HG03521 (cell line): ENCODE data around the gene PARP1.

ENCODE experiments used
- ATAC-seq: cut with Tn5 transposase; IDR thresholded peaks from one replicate; pipeline ENCODE4 v1.9.1; 2021; ENCODE audit warnings: mild to moderate bottlenecking, moderate library complexity; ENCODE audit not compliant: unreplicated experiment

The PARP1 gene

GRCh38 chr1:226311376-226311775, 96.5 kb downstream of the PARP1 start:
- no peak for ATAC-seq
